ENCODE measurements around the gene FOXP4. TPM values are rescaled to one million over a fixed set of nuclear protein-coding genes. Genes with fewer than 3 reads are reported as not detected.

The FOXP4 gene
- total RNA-seq, 2 donors from 2014 or later = 25.9 to 27.7 TPM

GRCh38 chr6:41546475-41546865 is 289 bp downstream of the FOXP4 start:
- ATAC-seq (replicated peaks in 1 of 2) = peak; percentile 71
- H3K4me1 Mint-ChIP-seq (ENCODE audit: low read depth) = peaks cover 42% of the 10 kb centered on the region
- H3K9me3 Mint-ChIP-seq = no peaks in the 10 kb centered on the region
- no peak overlapping the region for H3K27ac Mint-ChIP-seq
- no peak overlapping the region for H3K4me3 Mint-ChIP-seq
- H3K36me3 Mint-ChIP-seq (ENCODE audit: insufficient read depth in 2 of 2) = peaks cover 4 to 5% of the 10 kb centered on the region in 2 donors
- peaks cover 8% of the 10 kb centered on the region for H3K27me3 Mint-ChIP-seq (ENCODE audit: low read depth)
- DNase-seq = peak; percentile 58 to 66

DNA sequence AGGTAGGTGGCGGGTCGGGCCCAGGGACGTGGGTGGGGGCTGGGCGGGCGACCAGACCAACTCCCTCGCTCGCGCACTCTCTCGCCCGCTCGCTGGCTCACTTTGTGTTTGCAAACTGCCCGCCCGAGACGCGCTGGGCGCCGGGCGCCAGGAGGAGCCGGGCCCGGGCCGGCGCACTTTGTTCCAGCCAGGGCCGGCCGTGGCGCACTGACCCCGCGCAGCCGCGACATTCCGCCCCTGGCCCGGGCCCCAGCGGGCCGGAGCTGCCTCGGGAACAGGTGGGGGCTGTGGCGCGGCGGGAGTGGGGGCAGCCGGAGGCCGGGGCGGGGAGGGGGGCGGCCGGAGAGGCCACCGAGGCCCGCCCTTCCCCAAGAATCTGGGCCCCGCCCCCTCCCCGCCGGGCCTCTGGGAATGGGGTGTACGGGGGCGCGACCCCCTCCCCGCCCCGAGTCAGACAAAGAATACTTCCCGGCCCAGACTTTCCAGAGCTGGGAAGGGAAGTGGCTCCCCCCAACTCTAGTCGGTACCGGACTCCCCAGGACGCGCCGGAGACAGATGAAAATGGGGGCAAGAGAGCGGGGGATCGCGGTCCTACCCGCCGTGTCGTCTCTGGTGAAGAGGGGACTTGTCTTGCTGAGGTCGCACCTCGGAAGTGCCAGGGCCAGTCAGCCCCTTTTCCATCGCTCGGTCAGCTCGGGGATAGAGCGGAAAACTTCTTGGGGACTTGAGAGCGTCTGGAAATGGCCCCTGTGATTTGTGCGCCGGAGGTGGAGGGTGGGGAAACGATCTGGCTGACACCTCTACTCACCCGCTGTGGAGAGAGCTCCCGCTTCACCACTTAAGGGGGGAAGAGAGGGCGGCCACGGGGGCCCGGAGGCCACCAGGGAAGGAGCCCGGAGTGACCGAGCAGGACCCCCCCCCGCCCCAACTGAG is 951 bp downstream of the FOXP4 start:
- H3K27me3 Mint-ChIP-seq (ENCODE audit: low read depth) = peaks cover 8% of the 10 kb centered on the region

GRCh38 chr6:41547799-41548097 is 1.6 kb downstream of the FOXP4 start:
- Mint-ChIP-seq H3K27me3 (ENCODE audit: low read depth) (peaks cover 8% of the 10 kb centered on the region), H3K27ac (no peak overlapping the region), H3K4me1 (ENCODE audit: low read depth) (peaks cover 42% of the 10 kb centered on the region), H3K4me3 (peak overlapping the region; percentile 90 to 91), H3K36me3 (ENCODE audit: insufficient read depth in 2 of 2) (peaks cover 5% of the 10 kb centered on the region in 2 donors), H3K9me3 (no peaks in the 10 kb centered on the region)
- ATAC-seq (replicated peaks in 1 of 2) (no peak), DNase-seq (peak in 1 of 2 donors; percentile 11)

More for the DNA sequence above, 951 bp downstream of the FOXP4 start:
- Mint-ChIP-seq H3K27ac (no peak overlapping the region), H3K4me1 (ENCODE audit: low read depth) (peaks cover 42% of the 10 kb centered on the region), H3K4me3 (peak overlapping the region; percentile 90 to 91), H3K9me3 (no peaks in the 10 kb centered on the region), H3K36me3 (ENCODE audit: insufficient read depth in 2 of 2) (peaks cover 5% of the 10 kb centered on the region in 2 donors)
- DNase-seq = peak; percentile 34 to 48
- ATAC-seq (replicated peaks in 1 of 2) = peak; percentile 11 to 13

- Mint-ChIP-seq H3K9me3 (no peaks in the 10 kb centered on the region), H3K4me3 (peak overlapping the region; percentile 90 to 91), H3K27me3 (ENCODE audit: low read depth) (peaks cover 8% of the 10 kb centered on the region), H3K36me3 (ENCODE audit: insufficient read depth in 2 of 2) (peaks cover 5 to 6% of the 10 kb centered on the region in 2 donors), H3K27ac (no peak overlapping the region), H3K4me1 (ENCODE audit: low read depth) (peaks cover 42% of the 10 kb centered on the region)
- ATAC-seq (replicated peaks in 1 of 2) = no peak
- peak; percentile 68 to 75 for DNase-seq
Measured at GRCh38 chr6:41548098-41548840, 2.1 kb downstream of the FOXP4 start.

- H3K36me3 Mint-ChIP-seq (ENCODE audit: insufficient read depth in 2 of 2) = peaks cover 5 to 7% of the 10 kb centered on the region in 2 donors
- ATAC-seq (replicated peaks in 1 of 2) (no peak), DNase-seq (no peak)
- H3K9me3 Mint-ChIP-seq = no peaks in the 10 kb centered on the region
- H3K27ac Mint-ChIP-seq = no peak overlapping the region
- peaks cover 39% of the 10 kb centered on the region for H3K4me1 Mint-ChIP-seq (ENCODE audit: low read depth)
- H3K4me3 Mint-ChIP-seq = peak overlapping the region; percentile 90 to 91
- peaks cover 8% of the 10 kb centered on the region for H3K27me3 Mint-ChIP-seq (ENCODE audit: low read depth)
Measured at GRCh38 chr6:41548841-41549642, 2.9 kb downstream of the FOXP4 start.

DNA sequence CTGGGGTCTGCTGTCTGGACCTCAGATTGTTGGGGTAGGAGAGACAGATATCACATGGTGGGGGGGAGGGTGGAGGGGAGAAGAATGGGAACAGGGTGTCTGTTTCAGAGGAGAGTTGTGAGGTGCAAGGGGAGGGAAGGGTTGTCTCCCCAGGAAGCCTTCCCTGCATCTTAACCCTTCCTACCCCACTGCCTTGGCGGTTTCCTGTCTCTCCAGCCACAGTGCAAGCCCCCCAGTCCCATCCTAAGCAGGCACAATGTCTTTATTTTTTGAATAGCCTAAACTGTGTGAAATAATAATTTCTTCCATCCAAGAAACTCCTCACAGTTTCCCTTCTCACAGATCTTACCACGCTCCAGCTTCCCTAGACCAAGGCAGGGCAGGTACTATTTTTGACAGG is 3.5 kb downstream of the FOXP4 start:
- ATAC-seq (replicated peaks in 1 of 2) = no peak
- Mint-ChIP-seq H3K27me3 (ENCODE audit: low read depth) (peaks cover 8% of the 10 kb centered on the region), H3K9me3 (no peaks in the 10 kb centered on the region), H3K4me1 (ENCODE audit: low read depth) (peaks cover 34% of the 10 kb centered on the region), H3K27ac (no peak overlapping the region), H3K4me3 (peak overlapping the region in 1 of 2 donors; percentile 61), H3K36me3 (ENCODE audit: insufficient read depth in 2 of 2) (peaks cover 5 to 7% of the 10 kb centered on the region in 2 donors)
- DNase-seq = no peak

- no peak for ATAC-seq (replicated peaks in 1 of 2)
- Mint-ChIP-seq H3K36me3 (ENCODE audit: insufficient read depth in 2 of 2) (peaks cover 2 to 5% of the 10 kb centered on the region in 2 donors), H3K4me1 (ENCODE audit: low read depth) (peaks cover 19% of the 10 kb centered on the region), H3K4me3 (no peak overlapping the region), H3K9me3 (no peaks in the 10 kb centered on the region), H3K27ac (no peak overlapping the region), H3K27me3 (ENCODE audit: low read depth) (peaks cover 8% of the 10 kb centered on the region)
- no peak for DNase-seq
Measured at GRCh38 chr6:41551086-41551700, 5.0 kb downstream of the FOXP4 start.

DNA sequence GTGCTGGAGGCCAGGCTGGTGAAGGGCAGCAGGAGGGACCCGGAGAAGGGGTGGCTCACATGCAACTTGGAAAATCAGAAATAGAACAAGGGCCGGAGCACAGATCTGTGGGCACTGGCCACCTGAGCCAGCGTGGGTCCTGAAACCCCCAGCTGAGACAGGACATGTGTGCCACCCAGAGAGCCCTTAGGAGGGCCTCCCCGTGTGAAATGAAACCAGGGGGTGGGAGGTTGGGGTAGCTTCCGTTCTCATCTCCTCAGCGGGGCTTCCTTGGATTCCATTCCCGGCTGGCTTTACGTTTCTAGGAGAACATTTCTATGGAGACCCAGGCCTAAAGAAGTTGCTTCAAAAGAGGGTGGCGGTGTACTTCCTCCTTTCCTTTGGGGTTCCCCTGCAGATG is 5.7 kb downstream of the FOXP4 start:
- ATAC-seq (replicated peaks in 1 of 2) (no peak), DNase-seq (no peak)
- Mint-ChIP-seq H3K4me3 (no peak overlapping the region), H3K4me1 (ENCODE audit: low read depth) (peaks cover 19% of the 10 kb centered on the region), H3K9me3 (no peaks in the 10 kb centered on the region), H3K27ac (no peak overlapping the region), H3K27me3 (ENCODE audit: low read depth) (peaks cover 8% of the 10 kb centered on the region), H3K36me3 (ENCODE audit: insufficient read depth in 2 of 2) (peaks cover 2 to 5% of the 10 kb centered on the region in 2 donors)

GRCh38 chr6:41552723-41553122 is 6.5 kb downstream of the FOXP4 start:
- Mint-ChIP-seq H3K4me3 (no peak overlapping the region), H3K36me3 (ENCODE audit: insufficient read depth in 2 of 2) (peaks cover 0 to 5% of the 10 kb centered on the region in 2 donors), H3K27me3 (ENCODE audit: low read depth) (peaks cover 8% of the 10 kb centered on the region), H3K27ac (no peak overlapping the region), H3K4me1 (ENCODE audit: low read depth) (peaks cover 19% of the 10 kb centered on the region), H3K9me3 (no peaks in the 10 kb centered on the region)
- ATAC-seq (replicated peaks in 1 of 2) (no peak), DNase-seq (no peak)

- Mint-ChIP-seq H3K27me3 (ENCODE audit: low read depth) (peaks cover 8% of the 10 kb centered on the region), H3K4me3 (no peak overlapping the region), H3K27ac (no peak overlapping the region), H3K9me3 (no peaks in the 10 kb centered on the region), H3K4me1 (ENCODE audit: low read depth) (peaks cover 14% of the 10 kb centered on the region), H3K36me3 (ENCODE audit: insufficient read depth in 2 of 2) (peaks cover 0 to 5% of the 10 kb centered on the region in 2 donors)
- DNase-seq (no peak), ATAC-seq (replicated peaks in 1 of 2) (no peak)
Measured at GRCh38 chr6:41553405-41553999, 7.3 kb downstream of the FOXP4 start.

- Mint-ChIP-seq H3K27me3 (ENCODE audit: low read depth) (no peaks in the 10 kb centered on the region), H3K9me3 (no peaks in the 10 kb centered on the region), H3K4me1 (ENCODE audit: low read depth) (peaks cover 10% of the 10 kb centered on the region), H3K36me3 (ENCODE audit: insufficient read depth in 2 of 2) (peaks cover 0 to 5% of the 10 kb centered on the region in 2 donors), H3K27ac (no peak overlapping the region), H3K4me3 (no peak overlapping the region)
- DNase-seq (no peak), ATAC-seq (replicated peaks in 1 of 2) (no peak)
Measured at GRCh38 chr6:41555326-41556300, 9.4 kb downstream of the FOXP4 start.
